K562 (cell line): ENCODE data around the gene SH2D5. TPM values are rescaled to one million over a fixed set of nuclear protein-coding genes. Genes with fewer than 3 reads are reported as not detected.

Experiments used
- ATAC-seq: fragments of 200-7000 bp; cut with Tn5 transposase; 3 replicates; pipeline ENCODE4 v1.9.1; 2020; ENCODE audit warnings: moderate library complexity
- BruUV-seq: library from RNA; stranded (reverse); fragments of 400-500 nt; replicated peaks from 2 replicates; lab custom pipeline; 2021; lab: Mats Ljungman, UMichigan
- CTCF ChIA-PET: fragments of 300-600 bp; formaldehyde crosslinking; extraction: SDS; loops from one replicate; lab custom pipeline; 2021; ENCODE audit warnings: low intra/inter-chr PET ratio; lab: Yijun Ruan, JAX
- POLR2A ChIA-PET: fragments of 300-600, 350-650 bp; sonication (Branson Sonifier 250); formaldehyde crosslinking; extraction: SDS; loops from one replicate; lab custom pipeline; 2021; ENCODE audit warnings: antibody characterized with exemption, inconsistent platforms; lab: Yijun Ruan, JAX
- DNase-seq, 4 experiments: peaks; one replicate each; pipeline versions ENCODE4 v3.0.0 to v3.0.0-alpha.2; 2011 to 2018; ENCODE audit warnings: low spot score in 3 of 4, mixed read lengths in 3 of 4; ENCODE audit errors: extremely low read depth in 1 of 4
- FAIRE-seq: peaks from 2 replicates; lab custom pipeline; 2011; peaks lifted over from hg19 to GRCh38; lab: Jason Lieb, UNC
- H2AFZ ChIP-seq: 2 replicates; pipeline ENCODE4 v1.6.0; 2011; ENCODE audit warnings: low read depth, low read length, control low read depth, inconsistent platforms
- H3K27ac ChIP-seq: fragments of 200-600 bp; 3 replicates; pipeline ENCODE4 v1.8.0; 2011; ENCODE audit warnings: low read depth, mild to moderate bottlenecking, control low read depth, inconsistent platforms, low read length, moderate library complexity, mixed read lengths; ENCODE audit errors: extremely low read depth
- H3K27me3 ChIP-seq, 2 experiments: fragments of 300-600 bp in 1 of 2; 2 replicates in 1 of 2; 3 replicates in 1 of 2; pipeline versions ENCODE4 v1.6.0 to v1.8.0; 2011; ENCODE audit warnings: inconsistent platforms in 2 of 2, low read length in 2 of 2, mild to moderate bottlenecking in 1 of 2, mixed read lengths in 1 of 2, moderate library complexity in 1 of 2; ENCODE audit not compliant: control insufficient read depth in 2 of 2, insufficient read depth in 2 of 2
- H3K36me3 ChIP-seq: fragments of 300-600 bp; 3 replicates; pipeline ENCODE4 v1.8.0; 2011; ENCODE audit warnings: mild to moderate bottlenecking, low read length, inconsistent platforms; ENCODE audit not compliant: control insufficient read depth, insufficient read depth
- H3K4me1 ChIP-seq, 2 experiments: fragments of 200-600 bp in 1 of 2; replicated peaks in 1 of 2; 2 replicates in 1 of 2; 3 replicates in 1 of 2; pipeline versions ENCODE4 v1.5.1 to v1.8.0; 2011; ENCODE audit warnings: inconsistent platforms in 2 of 2, low read length in 2 of 2, mild to moderate bottlenecking in 1 of 2, mixed read lengths in 1 of 2, moderate library complexity in 1 of 2; ENCODE audit not compliant: control insufficient read depth in 2 of 2, insufficient read depth in 2 of 2
- H3K4me2 ChIP-seq: 2 replicates; pipeline ENCODE4 v1.6.1; 2011; ENCODE audit warnings: low read length, control low read depth, inconsistent platforms, mixed read lengths; ENCODE audit not compliant: insufficient read depth
- H3K4me3 ChIP-seq: fragments of 200-600 bp; sonication (generic), shearing (Covaris generic); 2 replicates; pipeline ENCODE4 v1.5.1; 2016; ENCODE audit warnings: control low read depth, inconsistent platforms
- H3K79me2 ChIP-seq: fragments of 200-600 bp; 3 replicates; pipeline ENCODE4 v1.8.0; 2011; ENCODE audit warnings: low read length, inconsistent platforms; ENCODE audit not compliant: control insufficient read depth, insufficient read depth
- H3K9ac ChIP-seq, 2 experiments: 2 replicates each; pipeline versions ENCODE4 v1.6.0 to v1.6.1; 2011; ENCODE audit warnings: low read depth in 2 of 2, low read length in 2 of 2, control low read depth in 1 of 2, inconsistent platforms in 1 of 2, mild to moderate bottlenecking in 1 of 2, mixed read lengths in 1 of 2; ENCODE audit not compliant: insufficient read depth in 1 of 2
- H3K9me1 ChIP-seq: one replicate; pipeline ENCODE4 v1.6.0; 2011; ENCODE audit warnings: inconsistent platforms, mild to moderate bottlenecking, low read length, moderate library complexity; ENCODE audit not compliant: control insufficient read depth, insufficient read depth
- H3K9me3 ChIP-seq: replicated peaks from 2 replicates; pipeline ENCODE4 v1.5.1; 2011; ENCODE audit warnings: low read depth, low read length, inconsistent platforms; ENCODE audit not compliant: control insufficient read depth, insufficient read depth
- H4K20me1 ChIP-seq: replicated peaks from 2 replicates; pipeline ENCODE4 v1.6.1; 2011; ENCODE audit warnings: low read length, inconsistent platforms, mixed read lengths; ENCODE audit not compliant: control insufficient read depth, insufficient read depth
- CTCFL ChIP-seq: IDR thresholded peaks from 2 replicates; pipeline ENCODE4 v1.6.1; 2011; ENCODE audit warnings: borderline replicate concordance, low read depth, mild to moderate bottlenecking, moderate library complexity, low read length; ENCODE audit not compliant: insufficient read depth, poor library complexity, severe bottlenecking
- EP400 ChIP-seq: fragments of 450-650 bp; IDR thresholded peaks from 2 replicates; pipeline ENCODE4 v1.6.1; 2017; ENCODE audit warnings: antibody characterized with exemption, mild to moderate bottlenecking, moderate library complexity
- L3MBTL2 ChIP-seq: fragments of 450-650 bp; IDR thresholded peaks from 2 replicates; pipeline ENCODE4 v1.6.1; 2016; ENCODE audit warnings: mild to moderate bottlenecking, moderate library complexity
- NRF1 ChIP-seq, 2 experiments: fragments of 450-650 bp; IDR thresholded peaks in 1 of 2; conservative IDR thresholded peaks in 1 of 2; 2 replicates each; pipeline ENCODE4 v1.6.1; 2014; ENCODE audit warnings: mild to moderate bottlenecking in 2 of 2
- PHTF2 ChIP-seq: fragments of 250-450 bp; sonication (Bioruptor Pico); IDR thresholded peaks from 2 replicates; pipeline ENCODE4 v1.5.0; 2021; ENCODE audit warnings: mild to moderate bottlenecking
- SREBF2 ChIP-seq: sonication (generic); formaldehyde crosslinking; IDR thresholded peaks from 2 replicates; pipeline ENCODE4 v1.4.0; 2020; ENCODE audit warnings: mild to moderate bottlenecking, missing genetic modification reagents
- SRSF9 ChIP-seq: fragments of 200-400 bp; formaldehyde crosslinking; IDR thresholded peaks from 2 replicates; pipeline ENCODE4 v1.6.1; 2017; ENCODE audit warnings: low read depth, low read length, borderline replicate concordance
- TFE3 ChIP-seq: fragments of 450-650 bp; formaldehyde crosslinking; IDR thresholded peaks from 2 replicates; pipeline ENCODE4 v1.4.0; 2020; ENCODE audit warnings: mild to moderate bottlenecking, mixed read lengths
- ZNF232 ChIP-seq: sonication (generic); formaldehyde crosslinking; IDR thresholded peaks from 2 replicates; pipeline ENCODE4 v1.8.0; 2022; ENCODE audit warnings: mild to moderate bottlenecking, missing genetic modification reagents
- WGBS: fragments of 100-300 bp; shearing (Covaris generic); methylation state at CpG from one replicate; pipeline ENCODE4 v1.1.6; 2016; ENCODE audit warnings: low coverage, mixed read lengths; ENCODE audit not compliant: insufficient coverage; ENCODE audit errors: missing lambda C conversion rate; 5-methylcytosine and 5-hydroxymethylcytosine counted together
- in situ Hi-C: fragments of 300-500 bp; cut with MboI; formaldehyde crosslinking; loops from 4 replicates; pipeline ENCODE4 v1.15.0; 2018; ENCODE audit warnings: inconsistent platforms, mixed read lengths
- intact Hi-C: fragments of 100-400 bp; cut with micrococcal nuclease; formaldehyde crosslinking; loops from 2 replicates; pipeline ENCODE4 v1.14.2; 2022
- polyA plus RNA-seq, 8 experiments: library from polyadenylated mRNA; depleted of rRNA in 4 of 8; stranded (reverse) in 5 of 8; unstranded in 3 of 8; fragments of >200 nt; fragmentation: Nextera tagmentation in 2 of 8; fragmentation: Illumina TruSeq in 1 of 8; extraction: Ambion mirVana in 2 of 8; extraction: Trizol in 1 of 8; gene quantifications; 2 replicates each; pipeline versions ENCODE4 v1.2.1 to v1.2.3, GENCODE V29; 2011 to 2014; ENCODE audit warnings: inconsistent platforms in 1 of 8, missing spikeins in 1 of 8
- total RNA-seq, 7 experiments: library from RNA; depleted of rRNA in 6 of 7; stranded (reverse); fragments of >200 nt in 6 of 7; fragmentation: Illumina TruSeq in 2 of 7; extraction: Trizol in 2 of 7; gene quantifications; 2 replicates each; pipeline versions ENCODE4 v1.2.1 to v1.2.3, GENCODE V29; 2011 to 2021; ENCODE audit warnings: low replicate concordance in 1 of 7
- TF ChIP-seq, protein P1 (sequence below): sonication (generic); formaldehyde crosslinking; IDR thresholded peaks from 2 replicates; pipeline ENCODE4 v1.9.0; 2022; ENCODE audit warnings: mild to moderate bottlenecking, missing genetic modification reagents
- TF ChIP-seq, protein P2 (sequence below): fragments of 250-450 bp; sonication (Bioruptor Pico); IDR thresholded peaks from 2 replicates; pipeline ENCODE4 v1.8.0; 2022; ENCODE audit warnings: inconsistent platforms, mild to moderate bottlenecking, moderate library complexity, borderline replicate concordance
- TF ChIP-seq, protein P3 (sequence below): fragments of 450-650 bp; IDR thresholded peaks from 2 replicates; pipeline ENCODE4 v1.6.1; 2016; ENCODE audit warnings: mild to moderate bottlenecking

SH2D5 gene
- total and polyA plus RNA-seq, 9 of the 15 experiments (the other 6 are each of a cell fraction or from before 2014, with no cell fraction given): 0.06 to 0.11 TPM; not detected in 7

DNA sequence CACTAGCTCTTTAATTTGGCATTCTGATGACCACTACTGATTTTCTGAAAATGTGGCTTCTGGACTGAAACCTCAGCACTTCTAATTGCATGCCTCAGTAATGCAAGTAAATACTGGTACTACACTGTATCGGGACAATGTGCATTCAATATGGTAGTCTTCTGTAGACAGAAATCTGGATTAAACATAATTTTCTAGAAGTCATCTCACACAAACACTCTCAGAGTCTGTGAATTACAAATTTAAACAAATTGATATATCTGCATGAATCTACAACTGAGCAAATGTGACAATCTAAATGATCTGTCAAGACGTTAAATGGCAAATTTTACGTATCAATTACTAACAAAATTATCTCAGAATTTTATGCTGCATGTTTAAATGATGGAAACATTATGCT, 30.9 kb upstream of the SH2D5 start:
- intact Hi-C loops: no loop called here
- Histone ChIP-seq H3K9me3 (no peaks in the 10 kb centered on the region), H3K27ac (no peak overlapping the region), H3K9me1 (no peaks in the 10 kb centered on the region), H2AFZ (no peak overlapping the region), H3K4me2 (no peak overlapping the region), H3K27me3 (no peaks in the 10 kb centered on the region), H4K20me1 (no peaks in the 10 kb centered on the region), H3K4me1 (no peaks in the 10 kb centered on the region), H3K4me3 (no peak overlapping the region), H3K79me2 (0 out of 3 replicates have a peak, but pooled peaks cover 3% of the 10 kb centered on the region), H3K36me3 (peaks cover 97% of the 10 kb centered on the region), H3K9ac (no peak overlapping the region)
- ChIA-PET CTCF (interaction anchor here (0.6 kb wide), 1 partner anchor 229 kb away, joined by 3 read pairs; no protein-coding TSS in a partner anchor), POLR2A (interaction anchor here (0.9 kb wide), 1 partner anchor 8 kb away, joined by 3 read pairs; no protein-coding TSS in a partner anchor)
- no peak for DNase-seq
- no TSS peak for BruUV-seq
- no peak for ATAC-seq
- in situ Hi-C loops: no loop called here
- 95% methylated on average over 3 of the region's 3 CpGs for WGBS
- peak; percentile 51 for FAIRE-seq
- TF ChIP-seq TFE3 (CRISPR knock-in tag): no peak
- no peak for TF ChIP-seq CTCFL
- no peak for TF ChIP-seq NRF1 (conservative IDR thresholded peaks at IDR 0.05 in 1 of 2, IDR thresholded peaks at IDR 0.05 in 1 of 2)
- no peak for TF ChIP-seq SREBF2
- TF ChIP-seq, protein P1, sequence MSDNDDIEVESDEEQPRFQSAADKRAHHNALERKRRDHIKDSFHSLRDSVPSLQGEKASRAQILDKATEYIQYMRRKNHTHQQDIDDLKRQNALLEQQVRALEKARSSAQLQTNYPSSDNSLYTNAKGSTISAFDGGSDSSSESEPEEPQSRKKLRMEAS: no peak
- no peak for TF ChIP-seq SRSF9
- TF ChIP-seq, protein P2, sequence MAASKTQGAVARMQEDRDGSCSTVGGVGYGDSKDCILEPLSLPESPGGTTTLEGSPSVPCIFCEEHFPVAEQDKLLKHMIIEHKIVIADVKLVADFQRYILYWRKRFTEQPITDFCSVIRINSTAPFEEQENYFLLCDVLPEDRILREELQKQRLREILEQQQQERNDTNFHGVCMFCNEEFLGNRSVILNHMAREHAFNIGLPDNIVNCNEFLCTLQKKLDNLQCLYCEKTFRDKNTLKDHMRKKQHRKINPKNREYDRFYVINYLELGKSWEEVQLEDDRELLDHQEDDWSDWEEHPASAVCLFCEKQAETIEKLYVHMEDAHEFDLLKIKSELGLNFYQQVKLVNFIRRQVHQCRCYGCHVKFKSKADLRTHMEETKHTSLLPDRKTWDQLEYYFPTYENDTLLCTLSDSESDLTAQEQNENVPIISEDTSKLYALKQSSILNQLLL (CRISPR knock-in tag): no peak
- TF ChIP-seq PHTF2 (CRISPR knock-in tag): no peak
- no peak for TF ChIP-seq ZNF232 (CRISPR knock-in tag)
- TF ChIP-seq, protein P3, sequence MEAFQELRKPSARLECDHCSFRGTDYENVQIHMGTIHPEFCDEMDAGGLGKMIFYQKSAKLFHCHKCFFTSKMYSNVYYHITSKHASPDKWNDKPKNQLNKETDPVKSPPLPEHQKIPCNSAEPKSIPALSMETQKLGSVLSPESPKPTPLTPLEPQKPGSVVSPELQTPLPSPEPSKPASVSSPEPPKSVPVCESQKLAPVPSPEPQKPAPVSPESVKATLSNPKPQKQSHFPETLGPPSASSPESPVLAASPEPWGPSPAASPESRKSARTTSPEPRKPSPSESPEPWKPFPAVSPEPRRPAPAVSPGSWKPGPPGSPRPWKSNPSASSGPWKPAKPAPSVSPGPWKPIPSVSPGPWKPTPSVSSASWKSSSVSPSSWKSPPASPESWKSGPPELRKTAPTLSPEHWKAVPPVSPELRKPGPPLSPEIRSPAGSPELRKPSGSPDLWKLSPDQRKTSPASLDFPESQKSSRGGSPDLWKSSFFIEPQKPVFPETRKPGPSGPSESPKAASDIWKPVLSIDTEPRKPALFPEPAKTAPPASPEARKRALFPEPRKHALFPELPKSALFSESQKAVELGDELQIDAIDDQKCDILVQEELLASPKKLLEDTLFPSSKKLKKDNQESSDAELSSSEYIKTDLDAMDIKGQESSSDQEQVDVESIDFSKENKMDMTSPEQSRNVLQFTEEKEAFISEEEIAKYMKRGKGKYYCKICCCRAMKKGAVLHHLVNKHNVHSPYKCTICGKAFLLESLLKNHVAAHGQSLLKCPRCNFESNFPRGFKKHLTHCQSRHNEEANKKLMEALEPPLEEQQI: no peak
- no peak for TF ChIP-seq EP400
- no peak for TF ChIP-seq L3MBTL2
